IPS DF 19.7 (cell line): Measurements from ENCODE around the gene CLDN22.

Source experiments
- DNase-seq: peaks from one replicate; pipeline ENCODE4 v3.0.0-alpha.2; 2013; ENCODE audit warnings: low read depth, low spot score

CLDN22 gene

DNA sequence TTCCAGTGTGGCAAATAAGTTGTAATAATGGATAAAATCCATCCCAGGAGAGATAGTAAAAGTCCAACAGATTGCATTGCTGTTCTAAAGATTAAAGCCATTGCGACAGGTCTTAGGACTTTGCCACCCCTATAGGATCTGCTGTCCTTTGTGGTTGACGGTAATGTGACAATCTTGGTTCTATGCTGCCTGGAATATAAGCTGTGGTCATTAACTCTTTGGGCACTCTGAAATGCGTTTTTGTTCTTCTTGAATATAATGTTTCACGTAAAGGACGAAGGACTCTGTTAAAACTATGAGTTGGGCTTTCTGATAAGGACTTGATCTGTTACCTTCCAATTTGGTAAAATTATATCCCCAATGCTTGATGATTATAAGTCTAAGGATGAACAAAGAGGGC, 2.2 kb upstream of the CLDN22 start, which contains the start of gene CLDN24:
Gene CLDN24, minus strand, starts transcription at position 101 of the 400 bp plus-strand sequence. Its CDS starts 0 bp downstream, at position 101.
- no peak for DNase-seq

- DNase-seq = no peak
Measured at GRCh38 chr4:183321516-183321915, 1.4 kb upstream of the CLDN22 start.

- no peak for DNase-seq
Measured at GRCh38 chr4:183321079-183321478, 1.0 kb upstream of the CLDN22 start.

DNA sequence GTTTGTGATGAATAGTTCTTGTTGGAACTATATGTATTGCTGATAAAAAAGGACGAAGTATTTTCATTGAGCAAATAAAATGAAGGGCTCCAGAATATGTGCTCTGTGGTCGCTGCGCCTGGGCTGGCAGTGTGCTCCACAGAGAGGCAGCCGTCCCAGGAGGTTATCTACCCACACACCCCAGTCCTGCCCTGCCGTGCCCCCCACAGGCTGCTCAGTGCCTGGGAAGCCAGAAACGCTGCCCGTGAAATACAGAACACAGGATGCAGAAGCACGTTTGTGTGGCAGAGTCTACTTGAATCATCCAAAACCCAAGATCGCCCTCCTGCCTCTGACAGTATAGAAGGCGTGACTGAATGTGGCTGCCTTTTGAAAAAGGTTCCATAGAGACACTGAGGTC, 1.4 kb downstream of the CLDN22 start:
- DNase-seq = no peak

DNA sequence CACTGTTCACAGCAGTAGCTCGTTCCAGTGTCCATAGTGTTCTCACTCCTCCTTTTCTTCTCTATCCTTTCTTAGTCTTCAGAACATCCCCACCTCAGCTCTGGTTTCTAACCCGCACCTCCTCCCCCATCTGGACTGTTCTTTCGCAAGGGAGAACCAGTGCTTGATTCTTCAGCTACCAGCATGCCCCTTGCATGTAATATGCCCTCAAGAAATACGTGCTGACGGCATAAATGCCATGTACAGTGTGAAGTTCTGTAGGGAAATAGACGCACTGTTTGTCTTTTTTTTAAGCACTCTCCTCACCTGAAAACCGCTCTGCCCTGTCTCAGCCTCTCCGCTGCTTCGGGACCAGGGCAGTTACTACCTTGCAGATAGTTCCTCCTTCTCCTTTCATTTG, 5.3 kb downstream of the CLDN22 start:
- no peak for DNase-seq

- DNase-seq = no peak
Measured at GRCh38 chr4:183314336-183314735, 5.7 kb downstream of the CLDN22 start.

DNA sequence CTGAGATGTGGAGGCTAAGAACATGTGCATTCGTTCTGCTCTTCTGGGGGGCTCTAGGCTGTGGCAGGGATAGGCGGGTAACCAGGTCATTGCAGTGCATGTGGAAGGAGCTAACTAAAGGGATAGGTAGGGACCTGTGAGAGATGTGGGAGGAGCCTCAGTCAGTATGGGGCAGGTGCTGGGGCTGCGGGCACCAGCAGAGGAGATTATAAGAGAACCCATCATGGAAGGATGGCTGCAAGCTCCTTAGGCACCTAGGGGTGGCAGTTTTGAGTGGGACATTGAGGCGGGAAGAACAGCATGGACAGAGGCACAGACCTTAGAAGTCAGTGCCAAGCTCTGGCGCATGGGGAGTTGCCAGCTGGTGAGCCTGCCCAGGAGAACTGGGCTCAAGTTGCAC, 7.2 kb downstream of the CLDN22 start:
- DNase-seq = no peak

- DNase-seq = no peak
Measured at GRCh38 chr4:183306811-183307210, 13.3 kb downstream of the CLDN22 start.

GRCh38 chr4:183304538-183304937, 15.5 kb downstream of the CLDN22 start:
- DNase-seq = no peak

DNA sequence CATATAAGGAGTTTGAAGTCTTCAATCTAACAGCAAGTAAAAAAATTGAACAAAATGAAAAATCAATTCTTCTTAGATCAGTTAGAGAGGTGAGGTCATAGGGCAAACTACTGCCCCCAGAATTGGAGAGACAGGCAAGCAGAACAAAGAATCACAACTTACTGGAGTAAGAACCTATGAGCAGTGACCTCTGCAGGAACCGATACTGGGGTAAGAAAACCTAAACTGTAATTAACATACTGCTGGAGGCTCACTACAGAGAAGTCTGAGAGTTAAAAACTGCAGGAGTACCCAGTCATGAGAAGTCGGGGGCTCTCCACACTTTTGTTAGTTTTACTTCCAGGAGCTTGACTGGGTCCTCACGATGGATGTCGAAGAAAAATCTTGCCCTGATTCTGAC, 16.0 kb downstream of the CLDN22 start:
- DNase-seq = no peak

DNA sequence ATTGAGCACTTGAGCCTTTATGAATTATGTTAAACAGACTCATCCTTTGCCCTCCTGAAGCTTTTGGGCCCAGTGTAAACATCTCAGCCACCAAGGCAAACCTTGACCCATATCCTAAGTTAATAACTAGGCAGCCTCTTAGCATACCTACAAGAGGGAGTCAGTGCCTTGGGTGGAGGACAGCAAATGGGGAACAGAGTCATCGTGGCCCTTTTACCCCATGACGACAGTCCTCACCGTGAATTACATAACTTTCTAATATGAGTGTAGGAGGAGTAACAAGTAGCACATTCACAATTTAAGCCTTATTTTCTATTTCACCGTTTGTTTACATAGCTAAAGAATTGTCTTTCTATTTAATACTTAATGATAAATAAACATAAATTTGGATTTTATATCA, 16.8 kb downstream of the CLDN22 start:
- DNase-seq = no peak

DNA sequence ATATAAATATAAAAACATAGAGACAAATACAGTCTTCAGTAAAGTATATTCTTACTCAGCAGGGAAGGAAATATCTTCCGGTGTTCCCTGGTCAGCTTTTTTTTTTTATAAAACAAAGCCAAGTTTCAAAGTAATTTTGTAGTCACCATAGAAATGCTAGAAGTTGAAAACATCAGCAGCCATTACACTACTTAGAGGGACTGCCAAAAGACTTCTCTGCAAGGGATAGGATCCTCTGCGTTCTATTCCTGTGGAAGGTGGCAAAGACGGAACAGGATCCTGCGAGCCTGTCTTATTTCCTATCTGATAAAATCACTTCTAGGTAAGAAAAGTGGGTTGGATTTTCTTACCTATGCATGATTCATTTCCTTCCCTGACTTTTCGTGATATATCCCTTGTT, 19.4 kb downstream of the CLDN22 start:
- no peak for DNase-seq

GRCh38 chr4:183300070-183300469, 20.0 kb downstream of the CLDN22 start:
- no peak for DNase-seq

GRCh38 chr4:183299464-183299863, 20.6 kb downstream of the CLDN22 start:
- DNase-seq = no peak

GRCh38 chr4:183297675-183298074, 22.4 kb downstream of the CLDN22 start:
- no peak for DNase-seq

DNA sequence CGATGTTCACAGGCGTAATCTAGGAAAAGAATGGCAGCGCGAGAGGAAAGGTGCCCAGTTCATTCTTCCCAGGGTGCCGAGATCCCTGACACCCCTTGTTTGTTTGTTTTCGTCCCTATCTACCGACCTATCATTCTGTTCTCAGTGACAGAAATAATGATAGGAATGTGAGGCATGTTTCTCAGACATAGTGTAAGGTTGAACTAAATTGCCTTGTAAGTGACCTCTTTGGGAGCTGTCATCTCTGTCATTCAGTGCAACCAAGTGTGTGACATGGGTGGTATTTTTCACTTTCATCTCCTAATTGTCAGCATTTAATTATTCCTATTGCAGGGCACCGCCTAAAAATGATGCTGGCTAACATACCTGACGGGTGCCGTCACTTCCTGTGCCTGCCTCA, 24.4 kb downstream of the CLDN22 start:
- no peak for DNase-seq

- DNase-seq = no peak
Measured at GRCh38 chr4:183291070-183291469, 29.0 kb downstream of the CLDN22 start.

DNA sequence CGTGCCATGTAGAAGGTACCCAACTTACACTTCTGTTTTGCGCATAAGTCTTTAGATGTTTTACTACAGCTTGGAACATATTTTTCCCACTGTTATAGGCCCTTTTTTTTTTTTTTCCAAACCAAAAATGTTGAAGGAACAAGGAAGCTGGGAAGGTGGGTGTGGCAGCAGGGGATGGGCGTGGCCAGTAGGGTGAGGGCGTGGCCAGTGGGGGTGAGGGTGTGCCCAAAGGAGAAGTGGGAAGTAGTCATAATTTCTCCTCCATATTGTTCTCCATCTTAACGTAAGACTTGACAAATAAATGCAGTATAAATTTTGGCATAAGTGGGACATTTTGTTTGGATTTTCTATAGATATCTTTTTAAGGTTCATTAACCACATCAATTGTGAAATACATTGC, 30.4 kb downstream of the CLDN22 start:
- no peak for DNase-seq

- no peak for DNase-seq
Measured at GRCh38 chr4:183288955-183289354, 31.1 kb downstream of the CLDN22 start.

- DNase-seq = no peak
Measured at GRCh38 chr4:183287677-183288076, 32.4 kb downstream of the CLDN22 start.

GRCh38 chr4:183287309-183287659, 32.8 kb downstream of the CLDN22 start:
- DNase-seq = no peak

DNA sequence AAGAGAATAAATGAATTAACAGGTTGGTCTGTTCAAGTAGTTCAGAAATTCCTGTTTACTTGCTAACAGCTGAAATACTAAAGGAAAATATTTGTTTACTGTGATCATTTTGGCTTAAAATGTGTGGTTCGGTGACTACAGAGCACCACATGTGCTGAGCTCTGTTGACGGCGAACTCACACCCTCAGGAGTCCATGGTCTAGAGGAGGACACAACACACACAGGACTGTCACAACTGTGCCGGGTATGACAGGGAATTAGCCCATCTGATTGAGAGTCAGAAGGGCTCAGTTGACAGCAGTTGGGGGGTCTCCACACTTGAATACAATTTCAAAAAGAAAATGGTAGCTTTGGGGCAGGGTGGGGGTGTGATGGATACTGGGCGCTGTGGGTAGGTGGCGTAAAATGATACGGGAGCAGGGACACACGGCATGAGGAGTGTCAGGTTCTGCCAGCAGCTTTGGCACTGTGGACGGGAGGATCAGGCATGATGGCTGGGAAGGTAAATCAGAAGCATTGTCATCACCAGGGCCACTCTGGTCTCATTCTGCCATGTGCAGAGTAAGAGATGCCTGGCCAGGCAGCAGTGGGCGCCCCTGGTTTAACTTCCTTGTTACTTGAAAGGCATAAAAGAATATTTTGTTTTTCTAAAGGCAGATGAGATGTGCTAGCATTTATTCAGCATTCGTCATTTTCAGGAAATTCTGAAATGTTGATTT, 33.3 kb downstream of the CLDN22 start:
- no peak for DNase-seq

DNA sequence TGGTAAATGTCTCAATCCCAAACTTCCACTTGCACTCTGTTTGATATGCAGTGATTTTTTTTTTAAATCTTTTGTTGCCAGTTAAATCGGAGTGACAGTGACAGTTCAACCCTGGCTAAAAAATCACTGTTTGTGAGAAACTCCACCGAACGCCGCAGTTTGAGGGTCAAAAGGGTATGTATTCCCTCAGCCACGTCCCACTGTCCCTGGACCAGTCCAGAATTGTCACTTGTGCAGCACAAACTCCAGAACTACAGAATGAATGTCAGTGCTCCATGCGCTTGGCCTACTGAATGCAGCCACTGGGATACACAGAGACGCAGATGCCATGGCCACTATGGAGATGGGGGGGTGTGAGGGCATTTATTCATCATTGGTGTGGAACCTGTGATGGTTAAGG, 34.2 kb downstream of the CLDN22 start:
- DNase-seq = no peak

DNA sequence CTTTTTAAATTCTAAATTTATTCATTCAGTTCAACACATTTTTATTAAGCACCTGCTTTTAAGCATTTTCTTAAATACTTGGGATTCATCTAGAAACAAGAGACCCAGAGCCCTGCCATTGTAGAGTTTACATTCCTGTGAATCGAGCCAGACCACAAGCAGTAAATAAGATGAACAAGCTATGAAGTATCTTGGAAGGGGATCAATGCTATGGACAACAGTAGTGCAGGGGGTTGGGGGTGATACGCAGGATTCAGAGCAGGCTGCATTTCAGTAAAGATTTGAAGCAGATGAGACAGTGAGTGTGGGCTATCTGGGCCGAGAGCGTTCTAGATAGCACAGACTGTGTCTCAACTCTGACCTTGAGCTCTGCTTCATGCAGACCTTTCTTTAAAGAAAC, 35.1 kb downstream of the CLDN22 start:
- DNase-seq = no peak
